Measurements from ENCODE around the gene OMP.
"Not testable (repeated sequence)": the region's sequence is repeated elsewhere in the genome, so short reads cannot be mapped to it uniquely, and the experiment has no call there.

Gene OMP

GRCh38 chr11:77060234-77060633, 42.4 kb upstream of the OMP start:
- H3K36me3 ChIP-seq (ENCODE audit: control insufficient read depth in 1 of 2, insufficient read depth in 2 of 2, low read length in 2 of 2): no peaks in the 10 kb centered on the region
- H3K27ac ChIP-seq (ENCODE audit: low read depth, low read length): no peak overlapping the region
- peaks cover 15% of the 10 kb centered on the region in 2 donors for H3K9me3 ChIP-seq (ENCODE audit: control insufficient read depth in 1 of 2, low read length in 2 of 2)
- no peaks in the 10 kb centered on the region for H3K27me3 ChIP-seq (ENCODE audit: control insufficient read depth in 1 of 2, insufficient read depth in 2 of 2, low read length in 2 of 2)
- no peak overlapping the region for H3K9ac ChIP-seq (ENCODE audit: low read depth in 1 of 2, low read length in 2 of 2)
- H3K4me3 ChIP-seq (ENCODE audit: low read depth in 1 of 2, low read length in 2 of 2): no peak overlapping the region
- H3K4me1 ChIP-seq (ENCODE audit: control insufficient read depth in 1 of 2, insufficient read depth in 2 of 2, low read length in 2 of 2): peaks cover 22% of the 10 kb centered on the region in 2 donors

GRCh38 chr11:77061258-77061657, 41.4 kb upstream of the OMP start:
- H3K9ac ChIP-seq (ENCODE audit: low read depth in 1 of 2, low read length in 2 of 2); H3K9me3 ChIP-seq (ENCODE audit: control insufficient read depth in 1 of 2, low read length in 2 of 2); H3K4me3 ChIP-seq (ENCODE audit: low read depth in 1 of 2, low read length in 2 of 2); H3K27me3 ChIP-seq (ENCODE audit: control insufficient read depth in 1 of 2, insufficient read depth in 2 of 2, low read length in 2 of 2); H3K27ac ChIP-seq (ENCODE audit: low read depth, low read length); H3K36me3 ChIP-seq (ENCODE audit: control insufficient read depth in 1 of 2, insufficient read depth in 2 of 2, low read length in 2 of 2): not testable (repeated sequence)
- H3K4me1 ChIP-seq (ENCODE audit: control insufficient read depth in 1 of 2, insufficient read depth in 2 of 2, low read length in 2 of 2): peaks cover 32% of the 10 kb centered on the region in 2 donors

DNA sequence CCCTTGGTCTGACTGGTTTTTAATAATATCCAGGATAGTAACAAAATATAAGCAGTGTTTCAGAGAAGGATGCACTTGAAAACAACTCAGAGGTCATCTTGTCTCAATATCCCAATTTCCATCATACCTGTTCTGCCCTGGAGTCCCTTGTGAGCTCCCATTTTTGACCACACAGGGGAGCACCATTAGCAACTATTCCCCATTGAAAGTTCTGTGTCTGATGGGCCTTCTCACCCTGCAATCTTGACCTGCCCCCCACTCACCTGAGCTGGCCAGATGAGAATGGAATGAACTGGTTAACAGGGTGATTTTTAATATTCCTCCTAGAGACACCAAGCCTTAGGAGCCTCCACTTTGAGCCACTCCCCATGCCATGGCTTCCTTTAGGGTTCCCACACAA, 39.7 kb upstream of the OMP start:
- H3K9me3 ChIP-seq (ENCODE audit: control insufficient read depth in 1 of 2, low read length in 2 of 2): no peaks in the 10 kb centered on the region
- peaks cover 34 to 39% of the 10 kb centered on the region in 2 donors for H3K4me1 ChIP-seq (ENCODE audit: control insufficient read depth in 1 of 2, insufficient read depth in 2 of 2, low read length in 2 of 2)
- H3K27ac ChIP-seq (ENCODE audit: low read depth, low read length): no peak overlapping the region
- no peak overlapping the region for H3K9ac ChIP-seq (ENCODE audit: low read depth in 1 of 2, low read length in 2 of 2)
- no peak overlapping the region for H3K4me3 ChIP-seq (ENCODE audit: low read depth in 1 of 2, low read length in 2 of 2)
- H3K27me3 ChIP-seq (ENCODE audit: control insufficient read depth in 1 of 2, insufficient read depth in 2 of 2, low read length in 2 of 2): no peaks in the 10 kb centered on the region
- no peaks in the 10 kb centered on the region for H3K36me3 ChIP-seq (ENCODE audit: control insufficient read depth in 1 of 2, insufficient read depth in 2 of 2, low read length in 2 of 2)

- H3K4me3 ChIP-seq (ENCODE audit: low read depth in 1 of 2, low read length in 2 of 2): no peak overlapping the region
- H3K27ac ChIP-seq (ENCODE audit: low read depth, low read length): no peak overlapping the region
- no peak overlapping the region for H3K9ac ChIP-seq (ENCODE audit: low read depth in 1 of 2, low read length in 2 of 2)
- H3K4me1 ChIP-seq (ENCODE audit: control insufficient read depth in 1 of 2, insufficient read depth in 2 of 2, low read length in 2 of 2): peaks cover 39 to 44% of the 10 kb centered on the region in 2 donors
- H3K36me3 ChIP-seq (ENCODE audit: control insufficient read depth in 1 of 2, insufficient read depth in 2 of 2, low read length in 2 of 2): no peaks in the 10 kb centered on the region
- H3K9me3 ChIP-seq (ENCODE audit: control insufficient read depth in 1 of 2, low read length in 2 of 2): no peaks in the 10 kb centered on the region
- H3K27me3 ChIP-seq (ENCODE audit: control insufficient read depth in 1 of 2, insufficient read depth in 2 of 2, low read length in 2 of 2): no peaks in the 10 kb centered on the region
Measured at GRCh38 chr11:77063407-77063806, 39.2 kb upstream of the OMP start.

- Histone ChIP-seq H3K9me3 (ENCODE audit: control insufficient read depth in 1 of 2, low read length in 2 of 2) (no peaks in the 10 kb centered on the region), H3K27ac (ENCODE audit: low read depth, low read length) (no peak overlapping the region), H3K9ac (ENCODE audit: low read depth in 1 of 2, low read length in 2 of 2) (no peak overlapping the region), H3K4me1 (ENCODE audit: control insufficient read depth in 1 of 2, insufficient read depth in 2 of 2, low read length in 2 of 2) (peaks cover 44 to 48% of the 10 kb centered on the region in 2 donors), H3K36me3 (ENCODE audit: control insufficient read depth in 1 of 2, insufficient read depth in 2 of 2, low read length in 2 of 2) (no peaks in the 10 kb centered on the region), H3K27me3 (ENCODE audit: control insufficient read depth in 1 of 2, insufficient read depth in 2 of 2, low read length in 2 of 2) (no peaks in the 10 kb centered on the region), H3K4me3 (ENCODE audit: low read depth in 1 of 2, low read length in 2 of 2) (no peak overlapping the region)
Measured at GRCh38 chr11:77063861-77064260, 38.8 kb upstream of the OMP start.

GRCh38 chr11:77064648-77065217, 37.9 kb upstream of the OMP start:
- Histone ChIP-seq H3K27me3 (ENCODE audit: control insufficient read depth in 1 of 2, insufficient read depth in 2 of 2, low read length in 2 of 2) (no peaks in the 10 kb centered on the region), H3K27ac (ENCODE audit: low read depth, low read length) (no peak overlapping the region), H3K9ac (ENCODE audit: low read depth in 1 of 2, low read length in 2 of 2) (no peak overlapping the region)

DNA sequence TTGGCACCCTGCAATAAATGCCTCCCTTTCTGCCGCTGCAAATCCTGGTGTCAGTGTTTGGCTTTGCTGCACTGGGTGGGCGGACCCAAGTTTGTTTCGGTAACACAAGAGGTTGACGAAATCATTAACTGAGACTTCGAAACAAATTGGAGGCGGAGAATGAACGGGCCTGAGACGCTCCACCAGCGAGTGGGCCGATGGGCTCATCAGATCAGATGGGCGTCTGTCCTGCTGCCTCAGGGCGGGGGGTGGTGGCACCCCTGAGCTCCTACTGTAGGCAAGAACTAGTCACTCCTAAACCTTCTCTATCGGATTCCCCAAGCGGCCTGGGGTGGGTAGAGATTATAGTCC, 36.8 kb upstream of the OMP start:
- Histone ChIP-seq H3K4me1 (ENCODE audit: control insufficient read depth in 1 of 2, insufficient read depth in 2 of 2, low read length in 2 of 2) (peaks cover 64% of the 10 kb centered on the region in 2 donors), H3K36me3 (ENCODE audit: control insufficient read depth in 1 of 2, insufficient read depth in 2 of 2, low read length in 2 of 2) (peaks cover 0 to 3% of the 10 kb centered on the region in 2 donors), H3K4me3 (ENCODE audit: low read depth in 1 of 2, low read length in 2 of 2) (peak overlapping the region; percentile 78 to 81), H3K9me3 (ENCODE audit: control insufficient read depth in 1 of 2, low read length in 2 of 2) (no peaks in the 10 kb centered on the region), H3K27me3 (ENCODE audit: control insufficient read depth in 1 of 2, insufficient read depth in 2 of 2, low read length in 2 of 2) (no peaks in the 10 kb centered on the region), H3K27ac (ENCODE audit: low read depth, low read length) (peak overlapping the region; percentile 92), H3K9ac (ENCODE audit: low read depth in 1 of 2, low read length in 2 of 2) (peak overlapping the region; percentile 79 to 85)

More at GRCh38 chr11:77064648-77065217, 37.9 kb upstream of the OMP start:
- Histone ChIP-seq H3K9me3 (ENCODE audit: control insufficient read depth in 1 of 2, low read length in 2 of 2) (no peaks in the 10 kb centered on the region), H3K36me3 (ENCODE audit: control insufficient read depth in 1 of 2, insufficient read depth in 2 of 2, low read length in 2 of 2) (no peaks in the 10 kb centered on the region), H3K4me3 (ENCODE audit: low read depth in 1 of 2, low read length in 2 of 2) (no peak overlapping the region), H3K4me1 (ENCODE audit: control insufficient read depth in 1 of 2, insufficient read depth in 2 of 2, low read length in 2 of 2) (peaks cover 52 to 57% of the 10 kb centered on the region in 2 donors)

DNA sequence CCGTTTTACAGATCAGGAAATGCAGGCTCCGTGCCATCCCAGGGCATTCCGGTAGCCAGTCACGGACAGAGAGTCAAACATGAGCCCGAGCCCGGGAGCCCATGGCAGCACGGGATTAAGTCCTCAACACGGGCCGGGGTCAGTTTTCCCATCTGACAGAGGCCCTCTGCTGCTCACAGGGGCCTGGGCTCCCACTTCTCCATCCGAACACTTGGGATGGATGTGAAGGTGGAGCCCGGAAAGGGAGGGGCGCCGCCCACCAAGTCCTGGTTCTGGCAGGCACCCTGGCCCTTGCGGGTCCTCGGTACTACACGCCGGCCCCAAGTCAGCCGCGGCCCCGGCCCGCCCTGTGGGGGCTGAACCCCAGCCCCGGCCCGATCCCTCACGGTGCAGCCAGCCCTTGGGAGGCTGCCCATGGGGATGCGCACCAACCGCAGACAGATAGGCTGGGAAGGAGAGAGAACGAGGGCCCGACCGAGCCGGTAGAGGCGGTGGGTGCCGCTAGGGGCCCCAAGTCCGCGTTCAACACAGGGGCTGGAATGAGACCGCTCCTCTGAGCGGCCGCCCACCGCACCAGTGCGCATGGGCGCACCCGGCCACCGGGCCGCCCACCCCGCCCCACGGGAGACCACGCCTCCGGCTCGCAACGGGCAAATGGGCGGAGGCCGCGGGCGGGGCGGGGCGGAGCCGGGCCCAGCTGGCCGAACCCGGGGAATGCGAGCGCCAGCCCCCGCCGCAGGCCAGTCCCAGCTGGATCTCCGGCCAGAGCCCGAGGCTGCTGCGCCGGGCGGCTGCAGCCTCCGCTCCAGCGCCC, 36.2 kb upstream of the OMP start, which contains the start of gene CAPN5:
CAPN5 (plus strand) TSS at position 743 of the 814 bp plus-strand sequence. CDS start 17,916 bp downstream, outside the sequence.
- Histone ChIP-seq H3K4me1 (ENCODE audit: control insufficient read depth in 1 of 2, insufficient read depth in 2 of 2, low read length in 2 of 2) (peaks cover 66 to 69% of the 10 kb centered on the region in 2 donors), H3K27me3 (ENCODE audit: control insufficient read depth in 1 of 2, insufficient read depth in 2 of 2, low read length in 2 of 2) (no peaks in the 10 kb centered on the region), H3K27ac (ENCODE audit: low read depth, low read length) (peak within 1 kb of the TSS; percentile 92), H3K36me3 (ENCODE audit: control insufficient read depth in 1 of 2, insufficient read depth in 2 of 2, low read length in 2 of 2) (peaks cover 0 to 3% of the 10 kb centered on the region in 2 donors), H3K9me3 (ENCODE audit: control insufficient read depth in 1 of 2, low read length in 2 of 2) (no peaks in the 10 kb centered on the region), H3K4me3 (ENCODE audit: low read depth in 1 of 2, low read length in 2 of 2) (peak within 1 kb of the TSS; percentile 78 to 81), H3K9ac (ENCODE audit: low read depth in 1 of 2, low read length in 2 of 2) (peak within 1 kb of the TSS; percentile 79 to 87)

GRCh38 chr11:77067861-77068443, 34.7 kb upstream of the OMP start:
- Histone ChIP-seq H3K9ac (ENCODE audit: low read depth in 1 of 2, low read length in 2 of 2) (peak overlapping the region; percentile 79 to 87), H3K36me3 (ENCODE audit: control insufficient read depth in 1 of 2, insufficient read depth in 2 of 2, low read length in 2 of 2) (peaks cover 0 to 3% of the 10 kb centered on the region in 2 donors), H3K4me1 (ENCODE audit: control insufficient read depth in 1 of 2, insufficient read depth in 2 of 2, low read length in 2 of 2) (peaks cover 80 to 84% of the 10 kb centered on the region in 2 donors), H3K27ac (ENCODE audit: low read depth, low read length) (no peak overlapping the region), H3K9me3 (ENCODE audit: control insufficient read depth in 1 of 2, low read length in 2 of 2) (no peaks in the 10 kb centered on the region), H3K27me3 (ENCODE audit: control insufficient read depth in 1 of 2, insufficient read depth in 2 of 2, low read length in 2 of 2) (no peaks in the 10 kb centered on the region), H3K4me3 (ENCODE audit: low read depth in 1 of 2, low read length in 2 of 2) (peak overlapping the region; percentile 77 to 81)
